Measurements from ENCODE around the gene NUDCD3.

DNA sequence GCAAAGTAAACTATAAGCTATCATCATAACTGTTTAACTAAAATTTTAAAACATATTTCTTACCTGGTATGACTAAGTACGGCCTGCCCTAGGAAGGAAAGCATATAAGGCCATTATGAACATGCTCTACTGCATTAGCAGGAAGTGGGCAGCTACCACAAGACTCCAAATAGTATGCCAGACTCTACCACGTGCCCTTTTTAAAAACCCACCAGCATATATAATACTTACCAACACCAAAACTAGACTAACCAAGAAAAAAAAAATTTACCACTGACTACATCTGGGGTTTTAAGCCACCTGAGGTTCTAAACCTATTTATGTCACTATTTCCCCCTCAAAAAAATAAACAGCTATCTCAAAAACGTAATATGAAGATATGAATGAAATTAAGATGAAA lies 30.1 kb downstream of the NUDCD3 start:
- TF ChIP-seq CTCF (IDR thresholded peaks at IDR 0.05 in 8 of 11, conservative IDR thresholded peaks at IDR 0.05 in 3 of 11) (no peak), POLR2AphosphoS5 (IDR thresholded peaks at IDR 0.05) (no peak), POLR2A (IDR thresholded peaks at IDR 0.05) (no peak)
